GM18909 (cell line): Measurements from ENCODE around the gene PACRG.
A peak's percentile ranks its signal among the peaks of the same experiment; 100 is the strongest.
"Not testable (repeated sequence)": the region's sequence is repeated elsewhere in the genome, so short reads cannot be mapped to it uniquely, and the experiment has no call there.

Source experiments
- ATAC-seq: cut with Tn5 transposase; IDR thresholded peaks from one replicate; pipeline ENCODE4 v1.9.1; 2021; ENCODE audit warnings: mild to moderate bottlenecking; ENCODE audit not compliant: unreplicated experiment, poor library complexity

Gene PACRG

DNA sequence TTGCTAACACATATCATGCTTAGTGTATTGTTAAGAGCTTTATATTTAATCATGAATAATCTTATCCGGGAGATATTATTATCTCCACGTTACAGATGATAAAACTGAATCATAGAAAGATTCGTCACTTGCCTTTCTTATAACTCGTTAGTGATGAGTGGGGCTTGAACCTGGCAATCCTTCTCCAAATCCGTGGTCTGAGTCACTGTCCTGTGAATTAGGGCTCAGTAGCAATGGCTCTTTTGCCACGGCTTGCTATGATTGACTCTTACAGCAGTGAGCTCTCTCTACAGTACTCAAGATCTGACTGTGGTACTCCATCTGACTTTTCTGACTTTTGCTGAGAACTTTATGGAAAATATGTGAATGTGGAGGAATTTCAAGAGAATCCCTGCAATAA lies 246.9 kb downstream of the PACRG start:
- ATAC-seq: no peak

DNA sequence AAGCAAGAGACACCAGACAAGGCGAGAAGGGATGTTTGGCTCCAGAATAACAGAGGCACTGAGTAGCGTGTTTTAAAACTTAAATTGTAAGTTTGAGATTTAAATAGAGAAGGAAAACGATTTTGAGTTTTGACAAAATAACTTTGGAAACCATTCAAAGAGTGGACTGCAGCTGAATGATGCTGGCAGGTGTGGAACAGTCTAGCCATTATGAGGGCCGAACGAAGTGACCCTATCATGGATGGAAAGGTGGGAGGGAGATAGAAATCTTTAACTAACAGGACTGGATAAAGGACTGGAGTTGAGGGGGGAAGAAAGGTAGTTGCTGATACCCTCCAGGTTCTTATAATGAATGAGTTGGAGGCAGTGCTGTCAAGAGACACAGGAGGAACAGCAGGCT lies 248.4 kb downstream of the PACRG start:
- ATAC-seq: no peak

DNA sequence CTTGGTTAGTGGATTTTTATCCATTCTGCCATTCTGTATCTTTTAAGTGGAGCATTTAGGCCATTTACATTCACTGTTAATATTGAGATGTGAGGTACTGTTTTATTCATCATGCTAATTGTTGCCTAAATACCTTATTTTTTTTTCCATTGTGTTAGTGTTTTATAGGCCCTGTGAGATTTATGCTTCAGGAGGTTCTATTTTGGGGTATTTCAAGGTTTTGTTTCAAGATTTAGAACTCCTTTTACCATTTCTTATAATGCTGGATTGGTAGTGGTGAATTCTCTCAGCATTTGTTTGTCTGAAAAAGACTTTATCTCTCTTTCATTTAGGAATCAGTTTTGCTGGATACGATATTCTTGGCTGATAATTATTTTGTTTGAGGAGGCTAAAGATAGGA lies 255.5 kb downstream of the PACRG start:
- ATAC-seq: not testable (repeated sequence)

- no peak for ATAC-seq
Measured at GRCh38 chr6:162998777-162999176, 271.0 kb downstream of the PACRG start.

GRCh38 chr6:162999575-163000285 lies 272.0 kb downstream of the PACRG start:
- ATAC-seq: no peak

GRCh38 chr6:163001330-163001729 lies 273.6 kb downstream of the PACRG start:
- ATAC-seq: peak; percentile 82

- ATAC-seq: no peak
Measured at GRCh38 chr6:163008186-163008585, 280.4 kb downstream of the PACRG start.

- ATAC-seq: no peak
Measured at GRCh38 chr6:163008626-163009025, 280.9 kb downstream of the PACRG start.

- ATAC-seq: no peak
Measured at GRCh38 chr6:163010145-163010544, 282.4 kb downstream of the PACRG start.

DNA sequence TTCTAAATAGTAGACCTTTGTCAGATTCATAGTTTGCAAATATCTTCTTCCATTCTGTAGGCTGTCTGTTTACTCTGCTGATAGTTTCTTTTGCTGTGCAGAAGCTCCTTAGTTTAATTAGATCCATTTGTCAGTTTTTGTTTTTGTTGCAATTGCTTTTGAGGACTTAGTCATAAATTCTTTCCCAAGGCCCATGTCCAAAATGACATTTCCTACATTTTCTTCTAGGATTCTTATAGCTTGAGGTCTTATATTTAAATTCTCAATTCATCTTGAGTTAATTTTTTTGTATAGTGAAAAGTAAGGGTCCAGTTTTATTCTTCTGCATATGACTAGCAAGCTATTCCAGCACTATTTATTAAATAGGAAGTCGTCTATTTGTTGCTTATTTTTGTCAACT lies 287.0 kb downstream of the PACRG start:
- ATAC-seq: no peak

GRCh38 chr6:163017801-163018200 lies 290.0 kb downstream of the PACRG start:
- ATAC-seq: no peak

DNA sequence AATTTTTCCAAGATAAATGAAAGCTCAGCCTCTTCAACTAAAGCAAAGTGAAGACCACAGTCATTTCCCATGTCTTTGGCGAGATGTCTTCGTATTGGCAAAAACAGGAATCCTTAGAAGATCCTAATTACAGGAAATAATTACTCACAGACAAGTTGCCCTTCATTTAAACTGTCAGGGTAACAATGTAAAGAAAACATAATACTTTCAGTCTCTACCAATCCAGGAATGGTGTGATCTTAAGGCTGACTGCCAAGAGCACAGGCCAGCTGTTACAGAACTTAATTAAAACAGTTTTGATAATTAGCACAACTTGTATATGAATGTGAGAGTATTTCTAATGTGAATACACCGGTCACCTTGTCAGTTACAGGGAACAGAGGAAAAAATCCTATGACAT lies 292.2 kb downstream of the PACRG start:
- no peak for ATAC-seq

DNA sequence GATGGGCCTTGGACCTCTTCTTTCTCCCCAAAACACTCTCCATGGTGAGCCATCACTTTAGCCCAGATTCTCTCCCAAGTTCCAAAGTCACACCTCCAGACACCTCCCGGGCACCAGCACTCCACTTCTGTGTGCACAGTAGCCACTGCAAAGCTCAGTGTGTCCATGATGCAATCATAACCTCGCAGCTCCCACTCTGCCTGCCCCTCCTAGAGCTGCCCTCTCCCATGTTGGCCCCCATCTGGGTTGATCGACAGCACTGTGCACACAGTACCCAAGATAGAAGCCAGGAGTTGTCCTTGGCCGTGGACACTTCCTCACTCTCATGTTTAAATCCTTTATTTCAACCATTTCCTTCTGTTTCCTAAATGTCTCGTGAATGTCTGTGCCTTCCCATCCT lies 293.3 kb downstream of the PACRG start:
- no peak for ATAC-seq

- ATAC-seq: no peak
Measured at GRCh38 chr6:163023700-163024099, 295.9 kb downstream of the PACRG start.

DNA sequence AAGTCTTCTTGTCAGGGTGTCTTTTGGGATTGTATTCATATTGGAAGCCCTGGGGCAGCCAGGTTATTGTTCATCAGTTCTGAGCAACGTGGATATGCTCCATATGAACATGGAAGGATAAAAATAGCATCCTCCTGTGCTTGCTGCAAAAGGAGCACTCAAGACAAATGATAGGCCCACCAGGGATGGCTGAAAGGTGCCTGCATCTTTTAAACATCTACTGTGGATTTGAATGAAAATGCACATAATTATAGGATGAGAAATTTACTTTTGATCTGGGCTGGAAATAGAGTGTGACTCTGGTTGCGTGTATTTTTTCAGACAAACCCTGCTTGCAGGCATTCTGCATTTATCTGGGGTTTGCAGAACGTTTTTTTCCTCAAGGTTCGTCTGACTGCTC lies 299.1 kb downstream of the PACRG start:
- ATAC-seq: no peak

DNA sequence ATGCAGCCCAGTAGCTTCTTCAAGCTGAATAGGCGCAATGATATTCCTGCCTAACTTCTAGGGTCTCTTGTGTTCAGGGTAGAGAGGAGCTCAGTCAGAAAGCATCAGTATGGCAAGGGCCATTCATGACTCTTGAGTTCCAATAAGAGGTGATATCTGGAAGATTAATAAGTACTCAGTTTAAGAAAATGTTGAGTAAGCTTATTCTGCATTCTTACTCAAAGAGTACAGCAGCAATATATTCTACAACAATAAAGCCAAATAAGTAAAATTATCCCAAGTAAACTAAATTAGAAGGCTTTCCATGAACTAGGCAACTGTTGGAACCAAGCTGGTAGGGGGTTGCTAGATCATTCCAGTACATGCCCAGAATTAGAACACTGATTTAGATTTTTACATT lies 303.2 kb downstream of the PACRG start:
- ATAC-seq: no peak

GRCh38 chr6:163031931-163032330 lies 304.2 kb downstream of the PACRG start:
- no peak for ATAC-seq

- no peak for ATAC-seq
Measured at GRCh38 chr6:163036160-163036645, 308.4 kb downstream of the PACRG start.

- ATAC-seq: no peak
Measured at GRCh38 chr6:163038317-163038716, 310.5 kb downstream of the PACRG start.

DNA sequence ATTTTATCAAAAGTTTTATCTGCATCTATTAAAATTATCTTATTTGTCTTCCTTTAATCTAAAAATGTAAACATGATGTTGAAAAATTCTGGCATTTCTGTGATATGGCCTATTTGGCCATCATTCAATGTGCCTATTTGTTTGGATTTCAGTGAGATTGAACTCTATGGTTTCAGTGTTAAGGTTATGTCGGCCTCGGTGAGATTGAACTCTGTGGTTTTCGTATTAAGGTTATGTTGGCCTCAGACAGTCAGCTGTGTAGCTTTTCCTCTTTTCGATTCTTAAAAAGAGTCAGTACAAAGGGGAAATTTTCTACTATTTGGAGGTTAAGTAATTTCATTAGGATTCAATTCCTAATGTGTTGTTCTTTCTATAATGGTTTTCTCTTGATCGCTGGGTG lies 320.6 kb downstream of the PACRG start:
- ATAC-seq: no peak

GRCh38 chr6:163053667-163054344 lies 326.0 kb downstream of the PACRG start:
- no peak for ATAC-seq

DNA sequence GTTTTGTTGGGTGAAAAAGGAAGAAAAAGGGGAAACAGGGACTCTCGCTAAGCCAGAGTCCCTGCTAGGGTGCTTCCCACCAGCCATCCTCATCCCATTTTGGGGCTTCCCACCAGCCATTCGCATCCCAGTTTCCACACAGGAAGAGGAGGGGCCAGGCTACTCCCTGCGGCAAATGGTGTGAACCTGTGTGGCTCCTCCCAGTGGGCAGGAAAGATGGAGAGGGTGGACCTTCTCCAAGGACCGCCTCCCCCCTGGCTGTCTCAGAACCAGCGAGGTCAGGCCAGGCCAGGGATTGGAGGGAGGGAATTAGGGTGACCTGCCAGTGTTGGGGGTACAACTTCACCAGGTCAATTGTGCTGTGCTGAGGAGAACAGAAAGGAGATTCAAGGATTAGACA lies 326.9 kb downstream of the PACRG start:
- no peak for ATAC-seq
